ENCODE data around the gene UNC5A. TPM values are rescaled to one million over a fixed set of nuclear protein-coding genes. Genes with fewer than 3 reads are reported as not detected.

The UNC5A gene
- total RNA-seq, 2 experiments from 2014 or later, result not detected

GRCh38 chr5:176844281-176844680, 33.9 kb downstream of the UNC5A start:
- Mint-ChIP-seq H3K4me3 (no peak overlapping the region), H3K27ac (no peak overlapping the region), H3K36me3 (ENCODE audit: low read depth) (no peaks in the 10 kb centered on the region), H3K4me1 (no peaks in the 10 kb centered on the region), H3K27me3 (peaks cover 9% of the 10 kb centered on the region), H3K9me3 (no peaks in the 10 kb centered on the region)
- DNase-seq, result no peak
- CTCF ChIA-PET, result no interaction called here
- POLR2A ChIA-PET, result no interaction called here

GRCh38 chr5:176844706-176845391, 34.5 kb downstream of the UNC5A start:
- Mint-ChIP-seq H3K4me3 (no peak overlapping the region), H3K27ac (no peak overlapping the region), H3K36me3 (ENCODE audit: low read depth) (no peaks in the 10 kb centered on the region), H3K27me3 (peaks cover 9% of the 10 kb centered on the region), H3K4me1 (no peaks in the 10 kb centered on the region), H3K9me3 (no peaks in the 10 kb centered on the region)
- ChIA-PET CTCF (no interaction called here), POLR2A (no interaction called here)
- no peak for DNase-seq

- H3K4me3 Mint-ChIP-seq, result no peak overlapping the region
- no peak for DNase-seq
- no peaks in the 10 kb centered on the region for H3K4me1 Mint-ChIP-seq
- ChIA-PET POLR2A (no interaction called here), CTCF (no interaction called here)
- H3K27me3 Mint-ChIP-seq, result peaks cover 9% of the 10 kb centered on the region
- no peaks in the 10 kb centered on the region for H3K9me3 Mint-ChIP-seq
- no peaks in the 10 kb centered on the region for H3K36me3 Mint-ChIP-seq (ENCODE audit: low read depth)
- no peak overlapping the region for H3K27ac Mint-ChIP-seq
Measured at GRCh38 chr5:176845392-176845713, 35.0 kb downstream of the UNC5A start.

GRCh38 chr5:176846335-176847140, 36.2 kb downstream of the UNC5A start:
- Mint-ChIP-seq H3K27me3 (peaks cover 9% of the 10 kb centered on the region), H3K36me3 (ENCODE audit: low read depth) (no peaks in the 10 kb centered on the region), H3K4me3 (no peak overlapping the region), H3K27ac (no peak overlapping the region), H3K9me3 (no peaks in the 10 kb centered on the region), H3K4me1 (no peaks in the 10 kb centered on the region)
- no peak for DNase-seq
- CTCF ChIA-PET, result no interaction called here
- POLR2A ChIA-PET, result no interaction called here

GRCh38 chr5:176847148-176847547, 36.8 kb downstream of the UNC5A start:
- ChIA-PET CTCF (no interaction called here), POLR2A (no interaction called here)
- no peak for DNase-seq
- no peaks in the 10 kb centered on the region for H3K4me1 Mint-ChIP-seq
- no peaks in the 10 kb centered on the region for H3K9me3 Mint-ChIP-seq
- no peak overlapping the region for H3K4me3 Mint-ChIP-seq
- H3K27me3 Mint-ChIP-seq, result peaks cover 9% of the 10 kb centered on the region
- H3K36me3 Mint-ChIP-seq (ENCODE audit: low read depth), result no peaks in the 10 kb centered on the region
- no peak overlapping the region for H3K27ac Mint-ChIP-seq

- no peak overlapping the region for H3K27ac Mint-ChIP-seq
- H3K36me3 Mint-ChIP-seq (ENCODE audit: low read depth), result no peaks in the 10 kb centered on the region
- POLR2A ChIA-PET, result no interaction called here
Measured at GRCh38 chr5:176847726-176848290, 37.4 kb downstream of the UNC5A start.

GRCh38 chr5:176848651-176849050, 38.3 kb downstream of the UNC5A start:
- DNase-seq, result no peak
- H3K27me3 Mint-ChIP-seq, result peaks cover 9% of the 10 kb centered on the region
- H3K4me1 Mint-ChIP-seq, result no peaks in the 10 kb centered on the region
- no peaks in the 10 kb centered on the region for H3K9me3 Mint-ChIP-seq
- POLR2A ChIA-PET, result no interaction called here
- H3K4me3 Mint-ChIP-seq, result no peak overlapping the region
- H3K27ac Mint-ChIP-seq, result no peak overlapping the region
- no peaks in the 10 kb centered on the region for H3K36me3 Mint-ChIP-seq (ENCODE audit: low read depth)
- CTCF ChIA-PET, result no interaction called here

More at GRCh38 chr5:176847726-176848290, 37.4 kb downstream of the UNC5A start:
- Mint-ChIP-seq H3K9me3 (no peaks in the 10 kb centered on the region), H3K27me3 (peaks cover 9% of the 10 kb centered on the region), H3K4me3 (no peak overlapping the region), H3K4me1 (no peaks in the 10 kb centered on the region)
- CTCF ChIA-PET, result no interaction called here
- no peak for DNase-seq

GRCh38 chr5:176849611-176850227, 39.4 kb downstream of the UNC5A start:
- Mint-ChIP-seq H3K4me3 (no peak overlapping the region), H3K27me3 (peaks cover 7% of the 10 kb centered on the region), H3K9me3 (no peaks in the 10 kb centered on the region), H3K4me1 (no peaks in the 10 kb centered on the region), H3K27ac (no peak overlapping the region), H3K36me3 (ENCODE audit: low read depth) (no peaks in the 10 kb centered on the region)
- ChIA-PET POLR2A (no interaction called here), CTCF (no interaction called here)
- no peak for DNase-seq

- POLR2A ChIA-PET, result no interaction called here
- no peak overlapping the region for H3K27ac Mint-ChIP-seq
Measured at GRCh38 chr5:176850371-176851245, 40.2 kb downstream of the UNC5A start.

GRCh38 chr5:176851380-176851779, 41.0 kb downstream of the UNC5A start:
- ChIA-PET POLR2A (no interaction called here), CTCF (no interaction called here)

More at GRCh38 chr5:176850371-176851245, 40.2 kb downstream of the UNC5A start:
- no peaks in the 10 kb centered on the region for H3K9me3 Mint-ChIP-seq
- DNase-seq, result no peak
- no peaks in the 10 kb centered on the region for H3K36me3 Mint-ChIP-seq (ENCODE audit: low read depth)
- peaks cover 6% of the 10 kb centered on the region for H3K27me3 Mint-ChIP-seq
- CTCF ChIA-PET, result no interaction called here
- H3K4me3 Mint-ChIP-seq, result no peak overlapping the region
- no peaks in the 10 kb centered on the region for H3K4me1 Mint-ChIP-seq

GRCh38 chr5:176851871-176852658, 41.7 kb downstream of the UNC5A start:
- Mint-ChIP-seq H3K4me1 (no peaks in the 10 kb centered on the region), H3K9me3 (no peaks in the 10 kb centered on the region), H3K27me3 (peaks cover 2% of the 10 kb centered on the region), H3K36me3 (ENCODE audit: low read depth) (no peaks in the 10 kb centered on the region), H3K4me3 (no peak overlapping the region), H3K27ac (no peak overlapping the region)
- ChIA-PET CTCF (no interaction called here), POLR2A (no interaction called here)
- DNase-seq, result no peak

More at GRCh38 chr5:176851380-176851779, 41.0 kb downstream of the UNC5A start:
- Mint-ChIP-seq H3K4me1 (no peaks in the 10 kb centered on the region), H3K27me3 (peaks cover 2% of the 10 kb centered on the region), H3K4me3 (no peak overlapping the region), H3K9me3 (no peaks in the 10 kb centered on the region), H3K36me3 (ENCODE audit: low read depth) (no peaks in the 10 kb centered on the region), H3K27ac (no peak overlapping the region)
- no peak for DNase-seq

GRCh38 chr5:176853151-176853778, 42.9 kb downstream of the UNC5A start:
- H3K36me3 Mint-ChIP-seq (ENCODE audit: low read depth), result no peaks in the 10 kb centered on the region
- H3K4me1 Mint-ChIP-seq, result no peaks in the 10 kb centered on the region
- H3K27ac Mint-ChIP-seq, result no peak overlapping the region
- CTCF ChIA-PET, result no interaction called here
- no peak for DNase-seq
- no peaks in the 10 kb centered on the region for H3K27me3 Mint-ChIP-seq
- POLR2A ChIA-PET, result no interaction called here
- no peak overlapping the region for H3K4me3 Mint-ChIP-seq
- no peaks in the 10 kb centered on the region for H3K9me3 Mint-ChIP-seq

All from activated CD4-positive, alpha-beta memory T cell treated with anti-CD3 and anti-CD28 coated beads, Interleukin-2, amount 10 ng/mL, durations not matched to agents 7 days and 5 days (primary cell).